Small intestine (tissue), 7 donors: ENCODE data around the gene THBS1. TPM values are rescaled to one million over a fixed set of nuclear protein-coding genes. Genes with fewer than 3 reads are reported as not detected.
A peak's percentile ranks its signal among the peaks of the same experiment; 100 is the strongest.

ENCODE experiments used
- DNase-seq, 2 donors: peaks; one replicate each; pipeline versions ENCODE4 v3.0.0 to v3.0.0-alpha.2; 2013
- FAIRE-seq: peaks from 2 replicates; lab custom pipeline; 2012; peaks lifted over from hg19 to GRCh38; lab: Jason Lieb, UNC
- H3K27ac ChIP-seq, 3 donors: one replicate each; pipeline ENCODE4 v1.5.1; 2013; ENCODE audit warnings: low read length in 2 of 3, mild to moderate bottlenecking in 2 of 3, control low read depth in 1 of 3, inconsistent platforms in 1 of 3, low read depth in 1 of 3, moderate library complexity in 1 of 3
- H3K27me3 ChIP-seq, 3 donors: one replicate each; pipeline ENCODE4 v1.6.1; 2013; ENCODE audit warnings: low read length in 3 of 3, inconsistent platforms in 1 of 3; ENCODE audit not compliant: control insufficient read depth in 3 of 3, insufficient read depth in 3 of 3
- H3K36me3 ChIP-seq, 3 donors: one replicate each; pipeline ENCODE4 v1.6.1; 2013; ENCODE audit warnings: low read length in 3 of 3, inconsistent platforms in 1 of 3, low read depth in 1 of 3, mild to moderate bottlenecking in 1 of 3, moderate library complexity in 1 of 3; ENCODE audit not compliant: control insufficient read depth in 3 of 3, insufficient read depth in 2 of 3
- H3K4me1 ChIP-seq, 3 donors: one replicate each; pipeline ENCODE4 v1.6.1; 2013; ENCODE audit warnings: low read length in 2 of 3, inconsistent platforms in 1 of 3, low read depth in 1 of 3, mild to moderate bottlenecking in 1 of 3, moderate library complexity in 1 of 3; ENCODE audit not compliant: control insufficient read depth in 3 of 3, insufficient read depth in 2 of 3
- H3K4me3 ChIP-seq, 3 donors: one replicate each; pipeline ENCODE4 v1.5.1; 2013; ENCODE audit warnings: low read length in 3 of 3, control low read depth in 1 of 3, inconsistent platforms in 1 of 3, low read depth in 1 of 3, mild to moderate bottlenecking in 1 of 3, moderate library complexity in 1 of 3
- H3K9me3 ChIP-seq, 2 donors: one replicate each; pipeline ENCODE4 v1.6.1; 2013; ENCODE audit warnings: low read depth in 1 of 2, low read length in 1 of 2; ENCODE audit not compliant: control insufficient read depth in 2 of 2, insufficient read depth in 1 of 2
- WGBS, 3 donors: extraction: QIAGEN DNeasy Blood & Tissue Kit; methylation state at CpG; one replicate each; pipeline ENCODE4 v1.1.7; 2013; 5-methylcytosine and 5-hydroxymethylcytosine counted together
- polyA plus RNA-seq, 4 donors: library from polyadenylated mRNA; stranded (reverse) in 3 of 4; unstranded in 1 of 4; fragments of 200-250 nt in 3 of 4; fragments of 120-200 nt in 1 of 4; gene quantifications; one replicate each; pipeline versions ENCODE4 v1.2.1 to v1.2.3, GENCODE V29; 2013
- donor health status: healthy with polysubstance abuse.
- donor health status: control.
- donor health status: control.
- donor health status: Bipolar disorder and iron deficiency.
- donor health status: healthy.

Gene THBS1
- polyA plus RNA-seq, 4 donors = 2.0 to 69.8 (median 34.3) TPM

- peaks cover 0 to 30% (median 1%) of the 10 kb centered on the region in 3 donors for H3K36me3 ChIP-seq
- peaks cover 0 to 28% (median 0%) of the 10 kb centered on the region in 3 donors for H3K27me3 ChIP-seq
- FAIRE-seq (no peak), DNase-seq (no peak)
- peak overlapping the region in 1 of 3 donors; percentile 26 for H3K4me3 ChIP-seq
- peaks cover 0 to 8% of the 10 kb centered on the region in 2 donors for H3K9me3 ChIP-seq
- WGBS, 3 donors = 78 to 86% (median 85%) methylated on average over 13 of the region's 13 CpGs
- peak overlapping the region in 1 of 3 donors; percentile 55 for H3K27ac ChIP-seq
- H3K4me1 ChIP-seq = peaks cover 0 to 3% (median 0%) of the 10 kb centered on the region in 3 donors
Measured at GRCh38 chr15:39583596-39584265, 2.9 kb downstream of the THBS1 start.

GRCh38 chr15:39584266-39584659 lies 3.4 kb downstream of the THBS1 start:
- Histone ChIP-seq H3K9me3 (peaks cover 0 to 8% of the 10 kb centered on the region in 2 donors), H3K4me3 (peak overlapping the region in 1 of 3 donors; percentile 26), H3K27ac (peak overlapping the region in 1 of 3 donors; percentile 55), H3K4me1 (no peaks in the 10 kb centered on the region), H3K27me3 (peaks cover 0 to 28% (median 0%) of the 10 kb centered on the region in 3 donors), H3K36me3 (peaks cover 0 to 35% (median 5%) of the 10 kb centered on the region in 3 donors)
- WGBS, 3 donors = 81 to 88% (median 81%) methylated on average over 7 of the region's 7 CpGs
- FAIRE-seq = no peak
- no peak for DNase-seq

DNA sequence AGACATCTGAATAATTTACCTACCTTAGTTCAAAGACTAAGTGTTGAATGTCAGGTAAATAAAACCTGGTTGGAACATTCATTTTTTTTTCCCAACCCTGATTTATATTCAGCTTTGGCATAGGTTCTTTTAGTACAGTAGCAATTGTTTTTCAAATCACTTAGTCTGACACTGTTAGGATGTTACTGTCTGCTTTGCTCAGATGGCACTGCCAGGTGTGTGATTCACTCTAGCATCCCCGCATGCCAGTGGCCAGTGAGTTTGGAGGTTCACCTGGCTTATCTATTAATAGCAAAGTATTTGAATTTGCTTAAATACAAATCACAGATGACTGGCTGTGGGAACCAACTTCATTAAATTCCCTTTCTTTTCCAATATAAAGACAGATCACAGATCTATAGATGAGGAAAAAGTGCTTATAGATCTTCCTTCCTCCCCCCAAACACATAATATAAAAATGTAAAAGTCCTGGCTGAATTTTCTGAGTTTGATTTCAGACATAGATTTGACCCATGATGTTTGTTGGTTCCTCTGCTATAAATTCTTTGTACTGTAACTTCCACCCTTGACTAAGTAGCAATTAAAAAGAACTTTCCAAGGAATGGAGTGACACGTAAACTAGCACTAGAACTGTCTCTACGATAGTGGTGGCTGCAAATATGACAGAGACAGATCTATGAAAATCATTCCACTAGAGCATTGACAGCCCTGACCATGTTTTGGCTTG lies 3.9 kb downstream of the THBS1 start:
- Histone ChIP-seq H3K36me3 (peaks cover 0 to 38% (median 5%) of the 10 kb centered on the region in 3 donors), H3K4me1 (no peaks in the 10 kb centered on the region), H3K27me3 (peaks cover 0 to 23% (median 0%) of the 10 kb centered on the region in 3 donors), H3K9me3 (peaks cover 0 to 3% of the 10 kb centered on the region in 2 donors), H3K4me3 (no peak overlapping the region), H3K27ac (no peak overlapping the region)
- FAIRE-seq = no peak
- no peak for DNase-seq
- 73 to 84% (median 73%) methylated on average over 3 of the region's 3 CpGs for WGBS, 3 donors

DNA sequence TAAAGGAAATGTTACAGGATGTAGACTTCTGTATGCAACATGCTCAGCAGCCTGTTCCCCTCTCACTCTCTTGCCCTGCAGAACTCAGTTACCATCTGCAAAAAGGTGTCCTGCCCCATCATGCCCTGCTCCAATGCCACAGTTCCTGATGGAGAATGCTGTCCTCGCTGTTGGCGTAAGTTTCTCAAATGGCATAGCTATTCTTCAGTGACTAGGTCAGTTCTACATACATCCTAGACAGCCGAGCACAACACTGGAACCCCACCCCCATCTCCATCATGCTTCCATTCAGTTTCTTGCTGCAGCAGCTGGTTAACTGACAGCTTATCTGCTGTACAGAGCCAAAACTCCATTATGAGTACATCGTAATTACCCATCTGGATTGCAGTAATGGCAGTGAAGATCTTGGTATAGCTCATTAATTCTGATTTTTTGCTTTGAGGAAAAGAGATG lies 4.5 kb downstream of the THBS1 start:
- FAIRE-seq (no peak), DNase-seq (no peak)
- Histone ChIP-seq H3K36me3 (peaks cover 0 to 39% (median 5%) of the 10 kb centered on the region in 3 donors), H3K9me3 (no peaks in the 10 kb centered on the region), H3K4me3 (no peak overlapping the region), H3K4me1 (no peaks in the 10 kb centered on the region), H3K27me3 (peaks cover 0 to 20% (median 0%) of the 10 kb centered on the region in 3 donors), H3K27ac (peak overlapping the region in 1 of 3 donors; percentile 6)
- WGBS, 3 donors = 84 to 86% (median 86%) methylated on average over 4 of the region's 4 CpGs

DNA sequence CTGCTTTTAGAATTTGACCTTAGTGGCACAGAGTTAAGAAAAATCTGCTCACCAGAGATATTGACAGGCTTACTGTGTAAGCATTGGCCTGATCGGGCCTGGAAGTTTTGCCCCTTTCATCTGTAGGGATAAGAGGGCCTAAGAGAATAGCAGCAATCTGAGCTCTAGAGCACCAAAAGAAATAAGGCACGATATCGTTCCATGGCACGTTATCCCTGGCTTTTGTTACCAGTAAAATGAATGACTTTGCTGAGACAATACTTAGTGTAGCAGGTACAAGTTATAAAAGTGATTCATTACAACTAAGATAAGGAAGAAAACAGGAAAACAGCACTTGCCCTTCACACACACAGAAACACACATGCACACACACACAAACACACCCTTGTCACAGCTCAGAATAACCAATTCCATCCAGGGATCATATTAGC lies 5.0 kb downstream of the THBS1 start:
- Histone ChIP-seq H3K4me1 (no peaks in the 10 kb centered on the region), H3K4me3 (no peak overlapping the region), H3K9me3 (no peaks in the 10 kb centered on the region), H3K27ac (peak overlapping the region in 1 of 3 donors; percentile 1), H3K27me3 (peaks cover 0 to 15% (median 0%) of the 10 kb centered on the region in 3 donors), H3K36me3 (peaks cover 0 to 39% (median 5%) of the 10 kb centered on the region in 3 donors)
- no peak for FAIRE-seq
- no peak for DNase-seq
- WGBS, 3 donors = 84 to 88% (median 85%) methylated on average over 4 of the region's 4 CpGs

DNA sequence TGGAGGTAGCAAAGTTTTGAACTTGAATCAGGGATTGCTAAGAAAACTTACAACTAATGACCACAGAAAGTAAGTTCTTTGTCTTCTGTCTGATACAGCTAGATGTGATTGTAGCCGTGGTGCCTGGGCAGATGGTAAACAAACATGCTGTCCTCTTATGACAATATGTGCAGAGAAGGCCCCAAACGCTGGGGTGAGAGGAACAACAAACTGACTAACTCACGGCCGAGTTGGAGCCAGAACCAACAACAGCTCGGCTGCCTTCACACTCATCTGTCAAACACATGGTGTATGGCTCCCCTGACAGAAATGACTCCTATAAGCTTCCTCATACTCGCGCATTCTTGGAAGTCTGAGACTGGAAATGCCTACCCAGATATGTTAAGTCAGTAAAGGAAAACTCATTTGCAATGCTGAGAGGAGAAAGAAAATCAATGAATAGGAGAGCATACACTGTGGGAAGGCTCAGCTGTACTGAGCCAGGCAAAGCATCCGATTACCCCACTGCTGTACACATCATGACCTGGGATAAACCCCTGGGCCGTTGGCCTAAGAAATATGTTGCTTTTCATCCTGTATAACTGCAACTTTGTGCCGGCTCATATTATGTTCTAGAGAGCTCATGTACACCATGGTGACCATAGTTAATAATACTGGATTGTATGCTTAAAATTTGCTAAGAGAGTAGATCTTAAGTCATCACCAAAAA lies 5.7 kb downstream of the THBS1 start:
- no peak overlapping the region for H3K4me3 ChIP-seq
- H3K36me3 ChIP-seq = peaks cover 0 to 39% (median 5%) of the 10 kb centered on the region in 3 donors
- no peaks in the 10 kb centered on the region for H3K9me3 ChIP-seq
- WGBS, 3 donors = 65 to 76% (median 72%) methylated on average over 10 of the region's 10 CpGs
- peaks cover 0 to 8% (median 0%) of the 10 kb centered on the region in 3 donors for H3K27me3 ChIP-seq
- FAIRE-seq (no peak), DNase-seq (no peak)
- H3K4me1 ChIP-seq = no peaks in the 10 kb centered on the region
- H3K27ac ChIP-seq = peak overlapping the region in 1 of 3 donors; percentile 47

DNA sequence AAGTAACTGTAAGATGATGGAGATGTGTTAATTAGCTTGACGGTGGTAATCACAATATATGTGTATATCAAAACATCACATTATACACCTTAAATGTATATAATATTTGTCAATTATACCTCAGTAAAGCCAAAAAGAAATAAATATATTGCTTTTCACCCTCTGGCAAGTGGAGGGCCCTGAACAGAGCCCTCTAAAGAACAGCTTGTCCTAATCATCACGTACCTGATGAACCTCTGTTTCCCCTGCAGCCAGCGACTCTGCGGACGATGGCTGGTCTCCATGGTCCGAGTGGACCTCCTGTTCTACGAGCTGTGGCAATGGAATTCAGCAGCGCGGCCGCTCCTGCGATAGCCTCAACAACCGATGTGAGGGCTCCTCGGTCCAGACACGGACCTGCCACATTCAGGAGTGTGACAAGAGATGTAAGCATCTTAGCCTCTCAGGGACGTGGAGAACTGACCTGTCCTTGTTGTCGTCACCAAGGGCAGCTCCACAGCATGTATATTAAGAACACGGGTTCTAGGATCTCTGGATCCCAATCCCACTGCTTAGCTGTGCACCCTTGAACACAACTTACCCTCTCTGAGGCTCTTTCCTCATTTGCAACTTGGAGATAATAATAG lies 6.3 kb downstream of the THBS1 start:
- peaks cover 0 to 2% (median 0%) of the 10 kb centered on the region in 3 donors for H3K27me3 ChIP-seq
- FAIRE-seq (no peak), DNase-seq (no peak)
- peaks cover 0 to 35% (median 5%) of the 10 kb centered on the region in 3 donors for H3K36me3 ChIP-seq
- H3K9me3 ChIP-seq = no peaks in the 10 kb centered on the region
- H3K4me3 ChIP-seq = no peak overlapping the region
- H3K4me1 ChIP-seq = no peaks in the 10 kb centered on the region
- H3K27ac ChIP-seq = no peak overlapping the region
- 88 to 94% (median 92%) methylated on average over 17 of the region's 17 CpGs for WGBS, 3 donors
